AG09309 (cell line): ENCODE results near the gene PLB1.

Source experiments
- DNase-seq: peaks from one replicate; pipeline ENCODE4 v3.0.0-alpha.2; 2010; ENCODE audit warnings: low read depth
- H3K4me3 ChIP-seq: 2 replicates; pipeline ENCODE4 v1.5.1; 2011; ENCODE audit warnings: mild to moderate bottlenecking, low read depth, low read length, moderate library complexity; ENCODE audit not compliant: control insufficient read depth
- CTCF ChIP-seq: IDR thresholded peaks from 2 replicates; pipeline ENCODE4 v1.5.1; 2011; ENCODE audit warnings: mild to moderate bottlenecking, low read depth, low read length, inconsistent platforms; ENCODE audit not compliant: insufficient read depth, control insufficient read depth; ENCODE audit errors: missing control alignments

The PLB1 gene

GRCh38 chr2:28539118-28539541 lies 43.3 kb downstream of the PLB1 start:
- DNase-seq: no peak
- TF ChIP-seq CTCF: no peak
- H3K4me3 ChIP-seq: no peak overlapping the region

- no peak overlapping the region for H3K4me3 ChIP-seq
- DNase-seq: no peak
- no peak for TF ChIP-seq CTCF
These were observed 47.6 kb downstream of the PLB1 start for GRCh38 chr2:28543316-28544035.

GRCh38 chr2:28544036-28544346 lies 48.1 kb downstream of the PLB1 start:
- DNase-seq: no peak
- H3K4me3 ChIP-seq: no peak overlapping the region
- TF ChIP-seq CTCF: no peak

GRCh38 chr2:28544405-28544921 lies 48.6 kb downstream of the PLB1 start:
- TF ChIP-seq CTCF: no peak
- no peak for DNase-seq
- H3K4me3 ChIP-seq: no peak overlapping the region

- DNase-seq: no peak
- TF ChIP-seq CTCF: no peak
- no peak overlapping the region for H3K4me3 ChIP-seq
These were observed 49.2 kb downstream of the PLB1 start for GRCh38 chr2:28544922-28545589.

- no peak for TF ChIP-seq CTCF
- H3K4me3 ChIP-seq: no peak overlapping the region
- no peak for DNase-seq
These were observed 49.8 kb downstream of the PLB1 start for GRCh38 chr2:28545590-28546200.
